Vagina (tissue), 2 donors: ENCODE results near the gene CAND1.

ENCODE experiments used
- POLR2AphosphoS5 ChIP-seq, 2 donors: sonication (generic); formaldehyde crosslinking; IDR thresholded peaks; one replicate each; pipeline ENCODE4 v1.9.0; 2017; ENCODE audit warnings: antibody characterized with exemption in 2 of 2, mild to moderate bottlenecking in 2 of 2, low read depth in 1 of 2; ENCODE audit not compliant: insufficient read depth in 1 of 2
- TF ChIP-seq, protein P1 (sequence below), 3 experiments: fragments of 450-650 bp in 2 of 3; fragments of 200-600 bp in 1 of 3; sonication (generic) in 1 of 3; IDR thresholded peaks; one replicate each; pipeline ENCODE4 v1.5.1; 2017 to 2019; ENCODE audit warnings: antibody characterized with exemption in 3 of 3, mild to moderate bottlenecking in 2 of 3, moderate library complexity in 2 of 3

DNA sequence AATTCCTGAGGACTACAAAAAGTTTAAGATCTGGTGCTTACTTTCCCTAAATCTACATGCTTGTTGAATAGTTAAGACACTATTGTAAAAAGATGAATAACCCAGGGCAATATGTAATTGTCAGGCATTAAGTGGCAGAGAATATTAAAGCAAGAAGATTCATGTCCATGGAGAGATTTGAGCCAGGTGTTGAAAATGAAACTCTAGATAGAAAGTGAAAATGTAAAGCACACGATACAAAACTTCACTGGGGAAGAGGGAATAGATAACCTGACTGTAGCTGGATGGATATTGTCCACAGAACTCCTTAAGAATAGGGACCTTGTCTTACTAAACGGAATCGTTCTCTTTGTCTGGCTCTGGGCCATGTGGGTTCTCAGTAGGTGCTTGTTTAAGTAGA, 5.0 kb downstream of the CAND1 start:
- TF ChIP-seq POLR2AphosphoS5 (IDR thresholded peaks at IDR 0.05; ENCODE audit: insufficient read depth in 1 of 2, low read depth in 1 of 2) = no peak
- TF ChIP-seq, protein P1, sequence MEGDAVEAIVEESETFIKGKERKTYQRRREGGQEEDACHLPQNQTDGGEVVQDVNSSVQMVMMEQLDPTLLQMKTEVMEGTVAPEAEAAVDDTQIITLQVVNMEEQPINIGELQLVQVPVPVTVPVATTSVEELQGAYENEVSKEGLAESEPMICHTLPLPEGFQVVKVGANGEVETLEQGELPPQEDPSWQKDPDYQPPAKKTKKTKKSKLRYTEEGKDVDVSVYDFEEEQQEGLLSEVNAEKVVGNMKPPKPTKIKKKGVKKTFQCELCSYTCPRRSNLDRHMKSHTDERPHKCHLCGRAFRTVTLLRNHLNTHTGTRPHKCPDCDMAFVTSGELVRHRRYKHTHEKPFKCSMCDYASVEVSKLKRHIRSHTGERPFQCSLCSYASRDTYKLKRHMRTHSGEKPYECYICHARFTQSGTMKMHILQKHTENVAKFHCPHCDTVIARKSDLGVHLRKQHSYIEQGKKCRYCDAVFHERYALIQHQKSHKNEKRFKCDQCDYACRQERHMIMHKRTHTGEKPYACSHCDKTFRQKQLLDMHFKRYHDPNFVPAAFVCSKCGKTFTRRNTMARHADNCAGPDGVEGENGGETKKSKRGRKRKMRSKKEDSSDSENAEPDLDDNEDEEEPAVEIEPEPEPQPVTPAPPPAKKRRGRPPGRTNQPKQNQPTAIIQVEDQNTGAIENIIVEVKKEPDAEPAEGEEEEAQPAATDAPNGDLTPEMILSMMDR (IDR thresholded peaks at IDR 0.05) = no peak
